OCI-LY7 (cell line): ENCODE results near the gene RPS16.

Experiments
- EZH2phosphoT487 ChIP-seq: fragments of 200-600 bp; sonication (generic); IDR thresholded peaks from 2 replicates; pipeline ENCODE4 v1.6.1; 2018; ENCODE audit warnings: low read depth, borderline replicate concordance, mild to moderate bottlenecking, mixed run types, antibody characterized with exemption, low read length, moderate library complexity, mixed read lengths
- TF ChIP-seq, protein P1 (sequence below): fragments of 200-600 bp; sonication (generic); conservative IDR thresholded peaks from 2 replicates; pipeline ENCODE4 v1.5.1; 2014; ENCODE audit warnings: mild to moderate bottlenecking, antibody characterized with exemption, low read length, moderate library complexity, mixed read lengths

DNA sequence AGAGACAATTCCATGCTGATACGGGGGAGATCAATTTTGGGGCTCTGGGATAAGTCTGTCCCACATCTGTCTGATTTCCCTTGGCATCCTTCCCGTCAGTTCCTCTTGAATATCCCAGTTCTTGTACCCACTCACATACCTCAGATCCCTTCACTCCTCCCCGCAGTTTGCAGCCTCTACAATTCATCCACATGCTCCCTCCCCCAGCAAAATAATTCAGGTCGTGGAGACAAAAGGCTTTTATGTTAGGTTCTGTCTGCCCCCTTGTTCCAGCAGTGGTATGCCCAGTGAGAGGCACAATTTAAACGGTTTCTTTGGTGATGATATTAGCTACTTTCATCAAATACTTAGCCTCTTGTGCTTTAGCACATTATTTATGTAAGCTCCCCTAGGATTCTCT lies 9.6 kb downstream of the RPS16 start:
- TF ChIP-seq, protein P1, sequence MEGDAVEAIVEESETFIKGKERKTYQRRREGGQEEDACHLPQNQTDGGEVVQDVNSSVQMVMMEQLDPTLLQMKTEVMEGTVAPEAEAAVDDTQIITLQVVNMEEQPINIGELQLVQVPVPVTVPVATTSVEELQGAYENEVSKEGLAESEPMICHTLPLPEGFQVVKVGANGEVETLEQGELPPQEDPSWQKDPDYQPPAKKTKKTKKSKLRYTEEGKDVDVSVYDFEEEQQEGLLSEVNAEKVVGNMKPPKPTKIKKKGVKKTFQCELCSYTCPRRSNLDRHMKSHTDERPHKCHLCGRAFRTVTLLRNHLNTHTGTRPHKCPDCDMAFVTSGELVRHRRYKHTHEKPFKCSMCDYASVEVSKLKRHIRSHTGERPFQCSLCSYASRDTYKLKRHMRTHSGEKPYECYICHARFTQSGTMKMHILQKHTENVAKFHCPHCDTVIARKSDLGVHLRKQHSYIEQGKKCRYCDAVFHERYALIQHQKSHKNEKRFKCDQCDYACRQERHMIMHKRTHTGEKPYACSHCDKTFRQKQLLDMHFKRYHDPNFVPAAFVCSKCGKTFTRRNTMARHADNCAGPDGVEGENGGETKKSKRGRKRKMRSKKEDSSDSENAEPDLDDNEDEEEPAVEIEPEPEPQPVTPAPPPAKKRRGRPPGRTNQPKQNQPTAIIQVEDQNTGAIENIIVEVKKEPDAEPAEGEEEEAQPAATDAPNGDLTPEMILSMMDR: no peak
- no peak for TF ChIP-seq EZH2phosphoT487
